GM19043 (cell line): ENCODE data around the gene DSP.

Experiments
- ATAC-seq: cut with Tn5 transposase; IDR thresholded peaks from one replicate; pipeline ENCODE4 v1.9.1; 2021; ENCODE audit warnings: low read depth; ENCODE audit not compliant: unreplicated experiment

Gene DSP

GRCh38 chr6:7537565-7538174 is 3.8 kb upstream of the DSP start:
- ATAC-seq = no peak

GRCh38 chr6:7538484-7538883 is 3.0 kb upstream of the DSP start:
- no peak for ATAC-seq

GRCh38 chr6:7540595-7540994 is 876 bp upstream of the DSP start:
- no peak for ATAC-seq

GRCh38 chr6:7542065-7542873 is 798 bp downstream of the DSP start:
- no peak for ATAC-seq

- no peak for ATAC-seq
These were observed 1.6 kb downstream of the DSP start for GRCh38 chr6:7542874-7543624.

GRCh38 chr6:7543789-7544424 is 2.4 kb downstream of the DSP start:
- ATAC-seq = no peak

- no peak for ATAC-seq
These were observed 3.1 kb downstream of the DSP start for GRCh38 chr6:7544597-7544996.

- no peak for ATAC-seq
These were observed 4.0 kb downstream of the DSP start for GRCh38 chr6:7545316-7546019.

GRCh38 chr6:7546020-7546369 is 4.5 kb downstream of the DSP start:
- no peak for ATAC-seq

- no peak for ATAC-seq
These were observed 4.9 kb downstream of the DSP start for GRCh38 chr6:7546383-7546782.

GRCh38 chr6:7546896-7547295 is 5.4 kb downstream of the DSP start:
- no peak for ATAC-seq

GRCh38 chr6:7547315-7547714 is 5.8 kb downstream of the DSP start:
- no peak for ATAC-seq

GRCh38 chr6:7550433-7550801 is 8.9 kb downstream of the DSP start:
- ATAC-seq = no peak

GRCh38 chr6:7554533-7555275 is 13.2 kb downstream of the DSP start:
- no peak for ATAC-seq

GRCh38 chr6:7555671-7556070 is 14.2 kb downstream of the DSP start:
- ATAC-seq = no peak

- no peak for ATAC-seq
These were observed 15.1 kb downstream of the DSP start for GRCh38 chr6:7556394-7557106.

- ATAC-seq = no peak
These were observed 16.2 kb downstream of the DSP start for GRCh38 chr6:7557652-7558051.

- no peak for ATAC-seq
These were observed 17.3 kb downstream of the DSP start for GRCh38 chr6:7558781-7559180.

GRCh38 chr6:7559196-7559595 is 17.7 kb downstream of the DSP start:
- ATAC-seq = no peak
